H1 (cell line): ENCODE data around the gene DGKI. TPM values are rescaled to one million over a fixed set of nuclear protein-coding genes. Genes with fewer than 3 reads are reported as not detected.

Experiments used
- CHD7 ChIP-seq: fragments of 300-600 bp; sonication (generic); IDR thresholded peaks from 2 replicates; pipeline ENCODE4 v1.7.1; 2012; ENCODE audit warnings: low read length, moderate library complexity, mild to moderate bottlenecking, inconsistent platforms; ENCODE audit not compliant: insufficient replicate concordance
- GTF2F1 ChIP-seq: IDR thresholded peaks from 2 replicates; pipeline ENCODE4 v1.6.1; 2012; ENCODE audit warnings: low read depth, low read length, improper control_type of control experiment, borderline replicate concordance
- RBBP5 ChIP-seq: IDR thresholded peaks from 2 replicates; pipeline ENCODE4 v1.7.1; 2012; ENCODE audit warnings: low read depth, mild to moderate bottlenecking, inconsistent platforms, low read length, moderate library complexity, borderline replicate concordance
- SRF ChIP-seq: IDR thresholded peaks from 2 replicates; pipeline ENCODE4 v1.6.1; 2011; ENCODE audit warnings: mild to moderate bottlenecking, low read depth, low read length, moderate library complexity
- polyA plus RNA-seq, 7 experiments: library from polyadenylated mRNA; depleted of rRNA in 3 of 7; stranded (reverse) in 5 of 7; unstranded in 2 of 7; fragments of >200 nt in 5 of 7; fragments of 200-250 nt in 2 of 7; gene quantifications; 1 replicate in 5 of 7; 2 replicates in 1 of 7; 4 replicates in 1 of 7; pipeline versions ENCODE4 v1.2.1 to v1.2.3, GENCODE V29; 2011 to 2013; ENCODE audit warnings: missing spikeins in 2 of 7, mixed read lengths in 2 of 7
- total RNA-seq: library from RNA; stranded (reverse); fragmentation: NEBNext Ultra II Directional; extraction: Animal tissue kit (Norgen Biotek cat#: 25700); gene quantifications from 2 replicates; pipeline ENCODE4 v1.2.1, GENCODE V29; 2021

DGKI gene
- total and polyA plus RNA-seq, 2 of the 8 experiments (the other 6 are each of a cell fraction or from before 2014, with no cell fraction given) = 0.20 to 0.71 TPM

GRCh38 chr7:137891016-137891655 is 44.4 kb upstream of the DGKI start (continued):
- TF ChIP-seq CHD7 (no peak), GTF2F1 (no peak), RBBP5 (no peak), SRF (no peak)
